ENCODE measurements around the gene DENND1A.

Gene DENND1A

GRCh38 chr9:123417289-123418051, 512.5 kb downstream of the DENND1A start:
- DNase-seq (ENCODE audit: extremely low read depth, low read depth): no peak
- TF ChIP-seq CTCF (IDR thresholded peaks at IDR 0.05; ENCODE audit: low read depth, low read length): no peak

GRCh38 chr9:123416176-123416575, 513.8 kb downstream of the DENND1A start:
- no peak for DNase-seq (ENCODE audit: extremely low read depth, low read depth)
- TF ChIP-seq CTCF (IDR thresholded peaks at IDR 0.05; ENCODE audit: low read depth, low read length): no peak

GRCh38 chr9:123414936-123415930, 514.7 kb downstream of the DENND1A start:
- DNase-seq (ENCODE audit: extremely low read depth, low read depth): no peak
- TF ChIP-seq CTCF (IDR thresholded peaks at IDR 0.05; ENCODE audit: low read depth, low read length): no peak

- no peak for TF ChIP-seq CTCF (IDR thresholded peaks at IDR 0.05; ENCODE audit: low read depth, low read length)
Observed at GRCh38 chr9:123414204-123414603, 515.7 kb downstream of the DENND1A start.

GRCh38 chr9:123412171-123412820, 517.6 kb downstream of the DENND1A start:
- TF ChIP-seq CTCF (IDR thresholded peaks at IDR 0.05; ENCODE audit: low read depth, low read length): no peak
- no peak for DNase-seq (ENCODE audit: extremely low read depth, low read depth)

More at GRCh38 chr9:123414204-123414603, 515.7 kb downstream of the DENND1A start:
- no peak for DNase-seq (ENCODE audit: extremely low read depth, low read depth)

GRCh38 chr9:123411636-123412035, 518.3 kb downstream of the DENND1A start:
- no peak for DNase-seq (ENCODE audit: extremely low read depth, low read depth)
- TF ChIP-seq CTCF (IDR thresholded peaks at IDR 0.05; ENCODE audit: low read depth, low read length): no peak
